Right atrium auricular region (tissue), 2 donors: ENCODE results near the gene MPHOSPH8. TPM values are rescaled to one million over a fixed set of nuclear protein-coding genes. Genes with fewer than 3 reads are reported as not detected.

Source experiments
- DNase-seq: peaks from one replicate; pipeline ENCODE4 v3.0.0-alpha.2; 2019; ENCODE audit warnings: low spot score
- H3K27ac ChIP-seq, 2 donors: fragments of 200-600 bp; sonication (generic); 1 replicate in 1 of 2; 2 replicates in 1 of 2; pipeline ENCODE4 v1.5.1; 2016 to 2019
- H3K27me3 ChIP-seq, 2 donors: fragments of 200-600 bp; sonication (generic); one replicate each; pipeline versions ENCODE4 v1.5.1 to v1.6.0; 2017 to 2019
- H3K36me3 ChIP-seq: fragments of 200-600 bp; sonication (generic); one replicate; pipeline ENCODE4 v1.5.1; 2016
- H3K4me1 ChIP-seq, 2 donors: fragments of 200-600 bp; sonication (generic); one replicate each; pipeline versions ENCODE4 v1.5.1 to v1.6.0; 2017 to 2019
- H3K4me3 ChIP-seq, 2 donors: fragments of 200-600 bp; sonication (generic); 1 replicate in 1 of 2; 2 replicates in 1 of 2; pipeline ENCODE4 v1.5.1; 2017 to 2019; ENCODE audit warnings: mild to moderate bottlenecking in 1 of 2, moderate library complexity in 1 of 2
- H3K9me3 ChIP-seq, 2 donors: fragments of 200-600 bp; sonication (generic); one replicate each; pipeline ENCODE4 v1.5.1; 2019
- CTCF ChIP-seq, 2 donors: fragments of 200-600 bp; sonication (generic); IDR thresholded peaks; one replicate each; pipeline ENCODE4 v1.5.1; 2019; ENCODE audit warnings: antibody characterized with exemption in 2 of 2
- total RNA-seq, 2 donors: library from RNA; depleted of rRNA; stranded (reverse); fragments of >200 nt; gene quantifications; one replicate each; pipeline ENCODE4 v1.1.0, GENCODE V29; 2016

MPHOSPH8 gene
- 10 to 100 TPM; 20.8 to 26.8 TPM for total RNA-seq

- Histone ChIP-seq H3K27me3 (no peaks in the 10 kb centered on the region), H3K4me3 (peak within 1 kb of the TSS; percentile 74 to 77), H3K4me1 (peaks cover 0 to 25% of the 10 kb centered on the region in 2 donors), H3K9me3 (no peaks in the 10 kb centered on the region), H3K27ac (peak within 1 kb of the TSS; percentile 96 to 97), H3K36me3 (no peaks in the 10 kb centered on the region)
- TF ChIP-seq CTCF (IDR thresholded peaks at IDR 0.05) = peak in 1 of 2 donors; percentile 22
- DNase-seq = peak; percentile 97
Observed at GRCh38 chr13:19633479-19634255, at the start of gene MPHOSPH8. Gene MPHOSPH8, plus strand, starts transcription at chr13:19633659. Its CDS starts 90 bp downstream, at chr13:19633749.

DNA sequence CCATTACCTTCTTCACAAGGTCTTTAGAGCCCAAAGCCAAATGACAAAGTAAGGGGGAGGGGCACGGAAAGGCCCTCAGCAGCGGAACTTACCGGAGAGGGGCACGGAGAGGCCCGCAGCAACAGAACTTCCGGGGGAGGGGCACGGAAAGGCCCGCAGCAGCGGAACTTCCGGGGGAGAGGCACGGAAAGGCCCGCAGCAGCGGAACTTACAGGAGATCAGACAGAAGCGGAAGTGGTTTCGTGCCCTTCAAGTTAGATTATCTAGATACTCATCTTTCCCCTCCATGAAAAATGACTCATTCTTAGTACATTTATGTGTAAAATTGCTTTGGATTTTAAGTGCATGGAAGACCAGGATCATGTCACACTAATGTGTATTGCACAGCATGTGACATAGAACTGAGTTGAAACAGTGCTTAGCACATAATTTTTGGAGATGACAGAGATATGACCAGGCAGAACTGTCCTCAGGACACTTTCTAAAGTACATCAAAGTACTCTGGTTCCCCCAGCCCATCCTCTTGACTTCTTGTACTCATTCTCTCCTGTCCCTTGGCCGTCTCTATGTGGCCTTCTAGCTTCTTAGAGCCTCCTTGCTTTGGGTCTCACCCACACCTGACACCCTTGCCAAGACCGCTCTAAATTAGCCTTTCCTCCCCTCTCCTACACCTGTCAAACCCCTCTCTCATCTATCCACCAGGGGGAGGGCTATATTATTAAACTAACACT lies 46.4 kb upstream of the MPHOSPH8 start:
- no peaks in the 10 kb centered on the region for H3K9me3 ChIP-seq
- no peak overlapping the region for H3K4me3 ChIP-seq
- H3K27me3 ChIP-seq = no peaks in the 10 kb centered on the region
- H3K27ac ChIP-seq = no peak overlapping the region
- H3K36me3 ChIP-seq = no peaks in the 10 kb centered on the region
- no peak for DNase-seq
- no peaks in the 10 kb centered on the region for H3K4me1 ChIP-seq
- TF ChIP-seq CTCF (IDR thresholded peaks at IDR 0.05) = no peak

GRCh38 chr13:19587635-19588300 lies 45.7 kb upstream of the MPHOSPH8 start:
- peak; percentile 36 to 67 for TF ChIP-seq CTCF (IDR thresholded peaks at IDR 0.05)
- Histone ChIP-seq H3K36me3 (no peaks in the 10 kb centered on the region), H3K4me3 (no peak overlapping the region), H3K27me3 (no peaks in the 10 kb centered on the region), H3K9me3 (no peaks in the 10 kb centered on the region), H3K4me1 (no peaks in the 10 kb centered on the region), H3K27ac (no peak overlapping the region)
- no peak for DNase-seq

DNA sequence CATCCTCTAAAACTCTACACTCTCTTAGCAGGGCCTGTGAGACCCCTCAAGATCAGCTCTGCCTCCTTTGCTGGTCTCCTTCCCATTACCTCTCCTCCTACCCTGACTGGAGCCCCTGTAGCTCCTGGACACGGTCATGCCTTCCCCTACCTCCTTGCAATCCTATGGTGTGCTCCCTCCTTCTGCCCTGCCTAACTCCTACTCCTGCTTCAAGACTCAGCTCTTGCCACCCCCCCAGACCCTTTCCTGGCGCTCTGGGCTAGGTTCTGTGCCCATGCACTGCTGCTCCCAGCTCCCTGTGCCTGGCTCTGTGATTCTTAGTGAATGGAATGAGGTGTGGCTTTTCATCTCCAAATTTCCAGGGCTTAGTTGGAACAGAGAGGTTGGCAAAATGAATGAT lies 44.1 kb upstream of the MPHOSPH8 start:
- H3K9me3 ChIP-seq = no peaks in the 10 kb centered on the region
- TF ChIP-seq CTCF (IDR thresholded peaks at IDR 0.05) = no peak
- H3K27ac ChIP-seq = no peak overlapping the region
- no peaks in the 10 kb centered on the region for H3K4me1 ChIP-seq
- H3K27me3 ChIP-seq = no peaks in the 10 kb centered on the region
- no peak overlapping the region for H3K4me3 ChIP-seq
- DNase-seq = no peak
- no peaks in the 10 kb centered on the region for H3K36me3 ChIP-seq

GRCh38 chr13:19590423-19590822 lies 43.0 kb upstream of the MPHOSPH8 start:
- Histone ChIP-seq H3K36me3 (no peaks in the 10 kb centered on the region), H3K27ac (no peak overlapping the region), H3K4me3 (no peak overlapping the region), H3K9me3 (no peaks in the 10 kb centered on the region), H3K27me3 (no peaks in the 10 kb centered on the region), H3K4me1 (no peaks in the 10 kb centered on the region)
- TF ChIP-seq CTCF (IDR thresholded peaks at IDR 0.05) = no peak
- no peak for DNase-seq
